HepG2 (cell line): Measurements from ENCODE around the gene ZNF618. TPM values are rescaled to one million over a fixed set of nuclear protein-coding genes. Genes with fewer than 3 reads are reported as not detected.

Source experiments
- FOXK2 ChIP-seq: fragments of 450-650 bp; IDR thresholded peaks from 2 replicates; pipeline ENCODE4 v1.6.1; 2016
- KLF9 ChIP-seq: IDR thresholded peaks from 2 replicates; pipeline ENCODE4 v1.6.1; 2016; ENCODE audit warnings: low read depth
- NFE2L1 ChIP-seq: sonication (generic); formaldehyde crosslinking; IDR thresholded peaks from 2 replicates; pipeline ENCODE4 v1.4.0; 2020; ENCODE audit warnings: missing genetic modification reagents, mild to moderate bottlenecking, borderline replicate concordance
- ZNF317 ChIP-seq: sonication (generic); formaldehyde crosslinking; IDR thresholded peaks from 2 replicates; pipeline ENCODE4 v1.5.0; 2020; ENCODE audit warnings: mild to moderate bottlenecking, missing genetic modification reagents
- polyA plus RNA-seq, 8 experiments: library from polyadenylated mRNA; depleted of rRNA in 3 of 8; stranded (reverse) in 7 of 8; unstranded in 1 of 8; fragments of >200 nt; fragmentation: Illumina TruSeq in 4 of 8; extraction: Trizol in 4 of 8; gene quantifications; 2 replicates each; pipeline versions ENCODE4 v1.2.1 to v1.2.3, GENCODE V29; 2011 to 2016; ENCODE audit warnings: low read depth in 4 of 8, missing spikeins in 1 of 8, mixed read lengths in 1 of 8; ENCODE audit not compliant: insufficient read depth in 1 of 8
- total RNA-seq, 5 experiments: library from RNA; depleted of rRNA; stranded (reverse); fragments of >200 nt; fragmentation: Illumina TruSeq; extraction: Trizol; gene quantifications; 2 replicates each; pipeline ENCODE4 v1.2.3, GENCODE V29; 2016; ENCODE audit warnings: low read depth in 1 of 5
- TF ChIP-seq, protein P1 (sequence below): IDR thresholded peaks from 2 replicates; pipeline ENCODE4 v1.6.1; 2012; ENCODE audit warnings: low read length, improper control_type of control experiment
- TF ChIP-seq, protein P2 (sequence below): sonication (generic); formaldehyde crosslinking; IDR thresholded peaks from 2 replicates; pipeline ENCODE4 v1.5.0; 2020; ENCODE audit warnings: mild to moderate bottlenecking, missing genetic modification reagents
- TF ChIP-seq, protein P3 (sequence below): sonication (generic); formaldehyde crosslinking; IDR thresholded peaks from 2 replicates; pipeline ENCODE4 v1.5.0; 2020; ENCODE audit warnings: mild to moderate bottlenecking, missing genetic modification reagents
- TF ChIP-seq, protein P4 (sequence below): sonication (generic); formaldehyde crosslinking; IDR thresholded peaks from 2 replicates; pipeline ENCODE4 v1.5.1; 2020; ENCODE audit warnings: mild to moderate bottlenecking, missing genetic modification reagents
- TF ChIP-seq, protein P5 (sequence below): sonication (generic); IDR thresholded peaks from 2 replicates; pipeline ENCODE4 v1.6.1; 2016; ENCODE audit warnings: low read depth, borderline replicate concordance
- TF ChIP-seq, protein P6 (sequence below), 2 experiments: IDR thresholded peaks; 2 replicates each; pipeline ENCODE4 v1.6.1; 2011 to 2012; ENCODE audit warnings: low read length in 2 of 2, borderline replicate concordance in 1 of 2, low read depth in 1 of 2, mild to moderate bottlenecking in 1 of 2, moderate library complexity in 1 of 2

The ZNF618 gene
- total and polyA plus RNA-seq, 2 of the 13 experiments (the other 11 are each of a cell fraction or from before 2014, with no cell fraction given) = 0.07 TPM

DNA sequence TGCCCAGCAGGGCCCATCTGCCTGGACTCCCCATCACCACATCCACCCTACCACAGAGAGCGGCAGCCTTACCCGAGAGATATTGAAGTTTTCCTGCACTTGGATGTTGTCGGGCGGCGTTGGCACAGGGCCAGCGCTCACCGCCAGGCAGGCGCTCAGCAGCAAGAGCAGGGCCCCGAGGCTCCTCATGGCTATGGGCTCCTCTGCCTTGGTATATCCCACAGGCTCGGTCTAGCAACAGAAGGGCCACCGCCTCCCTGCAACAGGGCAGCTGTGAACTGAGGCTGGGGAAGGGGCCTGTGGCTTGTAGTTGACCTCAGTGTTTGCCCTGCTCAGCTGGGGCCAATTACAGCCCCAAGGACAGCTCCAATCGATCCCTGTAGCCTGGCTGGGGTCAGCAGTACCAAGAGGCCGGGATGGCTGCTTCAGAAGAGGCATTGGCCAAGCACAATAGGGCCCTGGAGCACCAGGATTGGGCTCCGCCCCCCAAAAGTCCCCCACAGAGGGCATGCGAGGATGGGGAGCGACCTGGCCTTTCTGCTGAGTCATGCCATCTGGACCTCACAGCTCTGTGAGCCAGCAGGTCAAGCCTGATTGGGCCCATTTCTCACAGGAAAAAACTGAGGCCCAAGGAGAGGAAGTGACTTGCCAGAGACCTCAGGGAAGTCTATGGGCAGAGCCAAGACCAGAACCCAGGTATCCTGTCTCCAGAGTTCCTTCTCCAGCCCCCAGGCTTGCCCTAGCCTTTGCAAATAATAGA, 202.1 kb downstream of the ZNF618 start, which contains the start of gene AMBP (continued):
- TF ChIP-seq, protein P1, sequence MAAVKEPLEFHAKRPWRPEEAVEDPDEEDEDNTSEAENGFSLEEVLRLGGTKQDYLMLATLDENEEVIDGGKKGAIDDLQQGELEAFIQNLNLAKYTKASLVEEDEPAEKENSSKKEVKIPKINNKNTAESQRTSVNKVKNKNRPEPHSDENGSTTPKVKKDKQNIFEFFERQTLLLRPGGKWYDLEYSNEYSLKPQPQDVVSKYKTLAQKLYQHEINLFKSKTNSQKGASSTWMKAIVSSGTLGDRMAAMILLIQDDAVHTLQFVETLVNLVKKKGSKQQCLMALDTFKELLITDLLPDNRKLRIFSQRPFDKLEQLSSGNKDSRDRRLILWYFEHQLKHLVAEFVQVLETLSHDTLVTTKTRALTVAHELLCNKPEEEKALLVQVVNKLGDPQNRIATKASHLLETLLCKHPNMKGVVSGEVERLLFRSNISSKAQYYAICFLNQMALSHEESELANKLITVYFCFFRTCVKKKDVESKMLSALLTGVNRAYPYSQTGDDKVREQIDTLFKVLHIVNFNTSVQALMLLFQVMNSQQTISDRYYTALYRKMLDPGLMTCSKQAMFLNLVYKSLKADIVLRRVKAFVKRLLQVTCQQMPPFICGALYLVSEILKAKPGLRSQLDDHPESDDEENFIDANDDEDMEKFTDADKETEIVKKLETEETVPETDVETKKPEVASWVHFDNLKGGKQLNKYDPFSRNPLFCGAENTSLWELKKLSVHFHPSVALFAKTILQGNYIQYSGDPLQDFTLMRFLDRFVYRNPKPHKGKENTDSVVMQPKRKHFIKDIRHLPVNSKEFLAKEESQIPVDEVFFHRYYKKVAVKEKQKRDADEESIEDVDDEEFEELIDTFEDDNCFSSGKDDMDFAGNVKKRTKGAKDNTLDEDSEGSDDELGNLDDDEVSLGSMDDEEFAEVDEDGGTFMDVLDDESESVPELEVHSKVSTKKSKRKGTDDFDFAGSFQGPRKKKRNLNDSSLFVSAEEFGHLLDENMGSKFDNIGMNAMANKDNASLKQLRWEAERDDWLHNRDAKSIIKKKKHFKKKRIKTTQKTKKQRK = no peak
- TF ChIP-seq, protein P2, sequence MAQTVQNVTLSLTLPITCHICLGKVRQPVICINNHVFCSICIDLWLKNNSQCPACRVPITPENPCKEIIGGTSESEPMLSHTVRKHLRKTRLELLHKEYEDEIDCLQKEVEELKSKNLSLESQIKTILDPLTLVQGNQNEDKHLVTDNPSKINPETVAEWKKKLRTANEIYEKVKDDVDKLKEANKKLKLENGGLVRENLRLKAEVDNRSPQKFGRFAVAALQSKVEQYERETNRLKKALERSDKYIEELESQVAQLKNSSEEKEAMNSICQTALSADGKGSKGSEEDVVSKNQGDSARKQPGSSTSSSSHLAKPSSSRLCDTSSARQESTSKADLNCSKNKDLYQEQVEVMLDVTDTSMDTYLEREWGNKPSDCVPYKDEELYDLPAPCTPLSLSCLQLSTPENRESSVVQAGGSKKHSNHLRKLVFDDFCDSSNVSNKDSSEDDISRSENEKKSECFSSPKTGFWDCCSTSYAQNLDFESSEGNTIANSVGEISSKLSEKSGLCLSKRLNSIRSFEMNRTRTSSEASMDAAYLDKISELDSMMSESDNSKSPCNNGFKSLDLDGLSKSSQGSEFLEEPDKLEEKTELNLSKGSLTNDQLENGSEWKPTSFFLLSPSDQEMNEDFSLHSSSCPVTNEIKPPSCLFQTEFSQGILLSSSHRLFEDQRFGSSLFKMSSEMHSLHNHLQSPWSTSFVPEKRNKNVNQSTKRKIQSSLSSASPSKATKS (CRISPR knock-in tag) = no peak
- TF ChIP-seq, protein P3, sequence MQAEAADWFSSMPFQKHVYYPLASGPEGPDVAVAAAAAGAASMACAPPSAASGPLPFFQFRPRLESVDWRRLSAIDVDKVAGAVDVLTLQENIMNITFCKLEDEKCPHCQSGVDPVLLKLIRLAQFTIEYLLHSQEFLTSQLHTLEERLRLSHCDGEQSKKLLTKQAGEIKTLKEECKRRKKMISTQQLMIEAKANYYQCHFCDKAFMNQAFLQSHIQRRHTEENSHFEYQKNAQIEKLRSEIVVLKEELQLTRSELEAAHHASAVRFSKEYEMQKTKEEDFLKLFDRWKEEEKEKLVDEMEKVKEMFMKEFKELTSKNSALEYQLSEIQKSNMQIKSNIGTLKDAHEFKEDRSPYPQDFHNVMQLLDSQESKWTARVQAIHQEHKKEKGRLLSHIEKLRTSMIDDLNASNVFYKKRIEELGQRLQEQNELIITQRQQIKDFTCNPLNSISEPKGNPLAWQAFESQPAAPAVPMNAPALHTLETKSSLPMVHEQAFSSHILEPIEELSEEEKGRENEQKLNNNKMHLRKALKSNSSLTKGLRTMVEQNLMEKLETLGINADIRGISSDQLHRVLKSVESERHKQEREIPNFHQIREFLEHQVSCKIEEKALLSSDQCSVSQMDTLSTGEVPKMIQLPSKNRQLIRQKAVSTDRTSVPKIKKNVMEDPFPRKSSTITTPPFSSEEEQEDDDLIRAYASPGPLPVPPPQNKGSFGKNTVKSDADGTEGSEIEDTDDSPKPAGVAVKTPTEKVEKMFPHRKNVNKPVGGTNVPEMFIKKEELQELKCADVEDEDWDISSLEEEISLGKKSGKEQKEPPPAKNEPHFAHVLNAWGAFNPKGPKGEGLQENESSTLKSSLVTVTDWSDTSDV (CRISPR knock-in tag) = peak; percentile 87
- TF ChIP-seq, protein P4, sequence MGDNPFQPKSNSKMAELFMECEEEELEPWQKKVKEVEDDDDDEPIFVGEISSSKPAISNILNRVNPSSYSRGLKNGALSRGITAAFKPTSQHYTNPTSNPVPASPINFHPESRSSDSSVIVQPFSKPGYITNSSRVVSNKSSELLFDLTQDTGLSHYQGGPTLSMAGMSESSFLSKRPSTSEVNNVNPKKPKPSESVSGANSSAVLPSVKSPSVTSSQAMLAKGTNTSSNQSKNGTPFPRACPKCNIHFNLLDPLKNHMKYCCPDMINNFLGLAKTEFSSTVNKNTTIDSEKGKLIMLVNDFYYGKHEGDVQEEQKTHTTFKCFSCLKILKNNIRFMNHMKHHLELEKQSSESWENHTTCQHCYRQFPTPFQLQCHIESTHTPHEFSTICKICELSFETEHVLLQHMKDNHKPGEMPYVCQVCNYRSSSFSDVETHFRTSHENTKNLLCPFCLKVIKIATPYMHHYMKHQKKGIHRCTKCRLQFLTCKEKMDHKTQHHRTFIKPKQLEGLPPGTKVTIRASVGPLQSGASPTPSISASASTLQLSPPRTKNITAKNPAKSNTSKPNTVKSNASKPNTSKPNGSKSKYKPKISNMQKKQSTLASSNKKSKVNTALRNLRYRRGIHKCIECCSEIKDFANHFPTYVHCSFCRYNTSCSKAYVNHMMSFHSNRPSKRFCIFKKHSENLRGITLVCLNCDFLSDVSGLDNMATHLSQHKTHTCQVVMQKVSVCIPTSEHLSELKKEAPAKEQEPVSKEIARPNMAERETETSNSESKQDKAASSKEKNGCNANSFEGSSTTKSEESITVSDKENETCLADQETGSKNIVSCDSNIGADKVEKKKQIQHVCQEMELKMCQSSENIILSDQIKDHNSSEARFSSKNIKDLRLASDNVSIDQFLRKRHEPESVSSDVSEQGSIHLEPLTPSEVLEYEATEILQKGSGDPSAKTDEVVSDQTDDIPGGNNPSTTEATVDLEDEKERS (CRISPR knock-in tag) = peak; percentile 53; the same call in 1 of the 2 replicates
- no peak for TF ChIP-seq KLF9 (CRISPR knock-in tag)
- TF ChIP-seq, protein P5, sequence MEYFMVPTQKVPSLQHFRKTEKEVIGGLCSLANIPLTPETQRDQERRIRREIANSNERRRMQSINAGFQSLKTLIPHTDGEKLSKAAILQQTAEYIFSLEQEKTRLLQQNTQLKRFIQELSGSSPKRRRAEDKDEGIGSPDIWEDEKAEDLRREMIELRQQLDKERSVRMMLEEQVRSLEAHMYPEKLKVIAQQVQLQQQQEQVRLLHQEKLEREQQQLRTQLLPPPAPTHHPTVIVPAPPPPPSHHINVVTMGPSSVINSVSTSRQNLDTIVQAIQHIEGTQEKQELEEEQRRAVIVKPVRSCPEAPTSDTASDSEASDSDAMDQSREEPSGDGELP = peak; percentile 100
- peak; percentile 81; the same call in 1 of the 2 replicates for TF ChIP-seq FOXK2
- TF ChIP-seq, protein P6, sequence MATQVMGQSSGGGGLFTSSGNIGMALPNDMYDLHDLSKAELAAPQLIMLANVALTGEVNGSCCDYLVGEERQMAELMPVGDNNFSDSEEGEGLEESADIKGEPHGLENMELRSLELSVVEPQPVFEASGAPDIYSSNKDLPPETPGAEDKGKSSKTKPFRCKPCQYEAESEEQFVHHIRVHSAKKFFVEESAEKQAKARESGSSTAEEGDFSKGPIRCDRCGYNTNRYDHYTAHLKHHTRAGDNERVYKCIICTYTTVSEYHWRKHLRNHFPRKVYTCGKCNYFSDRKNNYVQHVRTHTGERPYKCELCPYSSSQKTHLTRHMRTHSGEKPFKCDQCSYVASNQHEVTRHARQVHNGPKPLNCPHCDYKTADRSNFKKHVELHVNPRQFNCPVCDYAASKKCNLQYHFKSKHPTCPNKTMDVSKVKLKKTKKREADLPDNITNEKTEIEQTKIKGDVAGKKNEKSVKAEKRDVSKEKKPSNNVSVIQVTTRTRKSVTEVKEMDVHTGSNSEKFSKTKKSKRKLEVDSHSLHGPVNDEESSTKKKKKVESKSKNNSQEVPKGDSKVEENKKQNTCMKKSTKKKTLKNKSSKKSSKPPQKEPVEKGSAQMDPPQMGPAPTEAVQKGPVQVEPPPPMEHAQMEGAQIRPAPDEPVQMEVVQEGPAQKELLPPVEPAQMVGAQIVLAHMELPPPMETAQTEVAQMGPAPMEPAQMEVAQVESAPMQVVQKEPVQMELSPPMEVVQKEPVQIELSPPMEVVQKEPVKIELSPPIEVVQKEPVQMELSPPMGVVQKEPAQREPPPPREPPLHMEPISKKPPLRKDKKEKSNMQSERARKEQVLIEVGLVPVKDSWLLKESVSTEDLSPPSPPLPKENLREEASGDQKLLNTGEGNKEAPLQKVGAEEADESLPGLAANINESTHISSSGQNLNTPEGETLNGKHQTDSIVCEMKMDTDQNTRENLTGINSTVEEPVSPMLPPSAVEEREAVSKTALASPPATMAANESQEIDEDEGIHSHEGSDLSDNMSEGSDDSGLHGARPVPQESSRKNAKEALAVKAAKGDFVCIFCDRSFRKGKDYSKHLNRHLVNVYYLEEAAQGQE (IDR thresholded peaks at IDR 0.05; ENCODE audit: borderline replicate concordance in 1 of 2, low read depth in 1 of 2, low read length in 2 of 2) = peak in 1 of 2 experiments; percentile 74; a peak in 2 of 4 replicates
- TF ChIP-seq NFE2L1 (CRISPR knock-in tag) = 0 out of 2 replicates have a peak, but pooled peaks have one; percentile 17
- peak; percentile 94 for TF ChIP-seq ZNF317 (CRISPR knock-in tag)
